Fibroblast of lung (primary cell): ENCODE data around the gene MYH3.

Experiments used
- CTCF ChIP-seq, 2 donors: IDR thresholded peaks in 1 of 2; conservative IDR thresholded peaks in 1 of 2; 1 replicate in 1 of 2; 2 replicates in 1 of 2; pipeline ENCODE4 v1.5.1; 2011 to 2012; ENCODE audit warnings: low read length in 2 of 2, control low read depth in 1 of 2, inconsistent platforms in 1 of 2, low read depth in 1 of 2, mild to moderate bottlenecking in 1 of 2
- EZH2 ChIP-seq: IDR thresholded peaks from 2 replicates; pipeline ENCODE4 v1.5.1; 2012; ENCODE audit warnings: low read length, control low read depth, mild to moderate bottlenecking; ENCODE audit errors: missing control alignments

GRCh38 chr17:10673312-10673711, 16.2 kb upstream of the MYH3 start:
- TF ChIP-seq EZH2 (no peak), CTCF (conservative IDR thresholded peaks at IDR 0.05 in 1 of 2, IDR thresholded peaks at IDR 0.05 in 1 of 2; ENCODE audit: low read depth in 1 of 2, low read length in 2 of 2) (no peak)
